Trophoblast cell (in vitro differentiated cells and primary cell): Measurements from ENCODE around the gene KANK4.
A peak's percentile ranks its signal among the peaks of the same experiment; 100 is the strongest.
"Not testable (repeated sequence)": the region's sequence is repeated elsewhere in the genome, so short reads cannot be mapped to it uniquely, and the experiment has no call there.

Experiments used
- DNase-seq, 2 donors: peaks; one replicate each; pipeline ENCODE4 v3.0.0-alpha.2; 2016
- H2AFZ ChIP-seq: 2 replicates; pipeline ENCODE4 v1.6.1; 2013; ENCODE audit warnings: low read length, moderate library complexity, mild to moderate bottlenecking; ENCODE audit not compliant: insufficient read depth, poor library complexity
- H2AK5ac ChIP-seq: 2 replicates; pipeline ENCODE4 v1.6.1; 2013; ENCODE audit warnings: mild to moderate bottlenecking, low read length
- H2BK120ac ChIP-seq: 2 replicates; pipeline ENCODE4 v1.6.1; 2013; ENCODE audit warnings: low read length, mild to moderate bottlenecking, moderate library complexity; ENCODE audit not compliant: insufficient read depth, poor library complexity
- H2BK12ac ChIP-seq: 2 replicates; pipeline ENCODE4 v1.6.1; 2013; ENCODE audit warnings: mild to moderate bottlenecking, low read length, moderate library complexity
- H2BK5ac ChIP-seq: 2 replicates; pipeline ENCODE4 v1.6.1; 2013; ENCODE audit warnings: low read length, low read depth, moderate library complexity, mild to moderate bottlenecking; ENCODE audit not compliant: poor library complexity
- H3K14ac ChIP-seq: 2 replicates; pipeline ENCODE4 v1.6.1; 2013; ENCODE audit warnings: mild to moderate bottlenecking, low read length
- H3K18ac ChIP-seq: 2 replicates; pipeline ENCODE4 v1.6.1; 2013; ENCODE audit warnings: mild to moderate bottlenecking, low read length
- H3K23ac ChIP-seq: 2 replicates; pipeline ENCODE4 v1.6.1; 2013; ENCODE audit warnings: low read length
- H3K27ac ChIP-seq: 2 replicates; pipeline ENCODE4 v1.5.1; 2013; ENCODE audit warnings: low read depth, mild to moderate bottlenecking, inconsistent platforms, low read length, moderate library complexity
- H3K27me3 ChIP-seq: 2 replicates; pipeline ENCODE4 v1.6.1; 2013; ENCODE audit warnings: inconsistent platforms, mild to moderate bottlenecking, low read length, moderate library complexity; ENCODE audit not compliant: insufficient read depth
- H3K36me3 ChIP-seq, 2 experiments: 1 replicate in 1 of 2; 2 replicates in 1 of 2; pipeline ENCODE4 v1.6.1; 2013; ENCODE audit warnings: low read length in 2 of 2, mild to moderate bottlenecking in 2 of 2, moderate library complexity in 1 of 2; ENCODE audit not compliant: insufficient read depth in 2 of 2, control insufficient read depth in 1 of 2
- H3K4ac ChIP-seq: 2 replicates; pipeline ENCODE4 v1.6.1; 2013; ENCODE audit warnings: low read depth, mild to moderate bottlenecking, low read length, moderate library complexity
- H3K4me1 ChIP-seq, 2 experiments: 1 replicate in 1 of 2; 2 replicates in 1 of 2; pipeline ENCODE4 v1.6.1; 2013; ENCODE audit warnings: low read length in 2 of 2, mild to moderate bottlenecking in 2 of 2, moderate library complexity in 1 of 2; ENCODE audit not compliant: insufficient read depth in 2 of 2, control insufficient read depth in 1 of 2
- H3K4me2 ChIP-seq: 2 replicates; pipeline ENCODE4 v1.6.1; 2013; ENCODE audit warnings: inconsistent platforms, mild to moderate bottlenecking, low read length, moderate library complexity
- H3K4me3 ChIP-seq: 2 replicates; pipeline ENCODE4 v1.5.1; 2013; ENCODE audit warnings: mild to moderate bottlenecking, low read depth, low read length, inconsistent platforms
- H3K79me1 ChIP-seq: one replicate; pipeline ENCODE4 v1.6.1; 2013; ENCODE audit warnings: low read length
- H3K79me2 ChIP-seq: 2 replicates; pipeline ENCODE4 v1.6.1; 2013; ENCODE audit warnings: low read length, mild to moderate bottlenecking; ENCODE audit not compliant: control insufficient read depth, insufficient read depth, poor library complexity
- H3K9ac ChIP-seq: 2 replicates; pipeline ENCODE4 v1.6.1; 2013; ENCODE audit warnings: mild to moderate bottlenecking, low read length
- H3K9me3 ChIP-seq: 2 replicates; pipeline ENCODE4 v1.6.1; 2013; ENCODE audit warnings: low read depth, mild to moderate bottlenecking, control low read depth, inconsistent platforms, low read length; ENCODE audit not compliant: insufficient read depth
- H4K12ac ChIP-seq: 2 replicates; pipeline ENCODE4 v1.6.1; 2013; ENCODE audit warnings: low read depth, mild to moderate bottlenecking, low read length, moderate library complexity
- H4K8ac ChIP-seq: 2 replicates; pipeline ENCODE4 v1.6.1; 2013; ENCODE audit warnings: low read depth, mild to moderate bottlenecking, low read length, moderate library complexity
- H4K91ac ChIP-seq: one replicate; pipeline ENCODE4 v1.6.1; 2013; ENCODE audit warnings: low read depth, mild to moderate bottlenecking, low read length, moderate library complexity
- WGBS: extraction: QIAGEN DNeasy Blood & Tissue Kit; methylation state at CpG from one replicate; pipeline ENCODE4 v1.1.7; 2013; ENCODE audit warnings: missing lambda C conversion rate; ENCODE audit not compliant: insufficient read length, insufficient coverage; ENCODE audit errors: extremely low coverage; 5-methylcytosine and 5-hydroxymethylcytosine counted together

The KANK4 gene

GRCh38 chr1:62239652-62240403, 79.4 kb downstream of the KANK4 start:
- H3K14ac ChIP-seq, H4K91ac ChIP-seq, H2AFZ ChIP-seq, H4K12ac ChIP-seq, H2BK120ac ChIP-seq, DNase-seq, H3K27ac ChIP-seq, H3K79me2 ChIP-seq, H3K9me3 ChIP-seq, H3K4me2 ChIP-seq, H3K27me3 ChIP-seq, H3K23ac ChIP-seq, H3K18ac ChIP-seq, H3K4ac ChIP-seq, H4K8ac ChIP-seq, H3K79me1 ChIP-seq, H2BK12ac ChIP-seq, H2AK5ac ChIP-seq, H3K4me3 ChIP-seq, H3K9ac ChIP-seq, H2BK5ac ChIP-seq: not testable (repeated sequence)
- WGBS = no CpG with 5 or more reads among the region's 3 CpGs
- Histone ChIP-seq H3K36me3 (peaks cover 12 to 17% of the 10 kb centered on the region in 2 experiments), H3K4me1 (peaks cover 9 to 11% of the 10 kb centered on the region in 2 experiments)

- no peak overlapping the region for H3K4ac ChIP-seq
- no peak overlapping the region for H3K23ac ChIP-seq
- peak overlapping the region; percentile 24 for H2BK12ac ChIP-seq
- H2BK5ac ChIP-seq = peak overlapping the region; percentile 60
- peak overlapping the region; percentile 48 for H3K27ac ChIP-seq
- no peaks in the 10 kb centered on the region for H3K79me1 ChIP-seq
- WGBS = no CpG with 5 or more reads among the region's 9 CpGs
- H2BK120ac ChIP-seq = no peak overlapping the region
- H2AK5ac ChIP-seq = no peak overlapping the region
- H4K8ac ChIP-seq = no peak overlapping the region
- H2AFZ ChIP-seq = no peak overlapping the region
- no peak overlapping the region for H3K4me3 ChIP-seq
- H3K18ac ChIP-seq = no peak overlapping the region
- no peak overlapping the region for H3K9ac ChIP-seq
- no peaks in the 10 kb centered on the region for H3K9me3 ChIP-seq
- peak overlapping the region; percentile 2 for H3K4me2 ChIP-seq
- no peaks in the 10 kb centered on the region for H3K27me3 ChIP-seq
- H3K14ac ChIP-seq = no peak overlapping the region
- H4K12ac ChIP-seq = no peak overlapping the region
- peak overlapping the region; percentile 34 for H4K91ac ChIP-seq
- DNase-seq = peak; percentile 35 to 56
- peaks cover 7 to 12% of the 10 kb centered on the region in 2 experiments for H3K36me3 ChIP-seq
- H3K4me1 ChIP-seq = peaks cover 12 to 14% of the 10 kb centered on the region in 2 experiments
- H3K79me2 ChIP-seq = no peaks in the 10 kb centered on the region
Observed at GRCh38 chr1:62238507-62238906, 80.7 kb downstream of the KANK4 start.

GRCh38 chr1:62237950-62238374, 81.3 kb downstream of the KANK4 start:
- no CpG with 5 or more reads among the region's 8 CpGs for WGBS
- Histone ChIP-seq H3K4me2 (peak overlapping the region; percentile 2), H2BK12ac (no peak overlapping the region), H3K79me2 (no peaks in the 10 kb centered on the region), H3K27ac (peak overlapping the region; percentile 48), H3K9ac (no peak overlapping the region), H4K91ac (no peak overlapping the region), H3K9me3 (no peaks in the 10 kb centered on the region), H2AFZ (no peak overlapping the region), H3K23ac (no peak overlapping the region), H3K27me3 (no peaks in the 10 kb centered on the region), H3K4me1 (peaks cover 17% of the 10 kb centered on the region in 2 experiments), H2AK5ac (no peak overlapping the region), H3K4me3 (no peak overlapping the region), H4K8ac (no peak overlapping the region), H3K4ac (no peak overlapping the region), H3K79me1 (no peaks in the 10 kb centered on the region), H2BK5ac (no peak overlapping the region), H3K18ac (no peak overlapping the region), H3K36me3 (peaks cover 7 to 11% of the 10 kb centered on the region in 2 experiments), H2BK120ac (no peak overlapping the region), H3K14ac (no peak overlapping the region), H4K12ac (no peak overlapping the region)
- peak; percentile 54 to 81 for DNase-seq

GRCh38 chr1:62237361-62237760, 81.9 kb downstream of the KANK4 start:
- DNase-seq = peak in 1 of 2 donors; percentile 4
- Histone ChIP-seq H2AK5ac (no peak overlapping the region), H3K79me1 (no peaks in the 10 kb centered on the region), H3K9ac (no peak overlapping the region), H3K4ac (no peak overlapping the region), H3K4me2 (no peak overlapping the region), H3K27me3 (no peaks in the 10 kb centered on the region), H3K36me3 (peaks cover 5 to 7% of the 10 kb centered on the region in 2 experiments), H3K4me1 (peaks cover 17 to 18% of the 10 kb centered on the region in 2 experiments), H3K14ac (no peak overlapping the region), H3K4me3 (no peak overlapping the region), H3K18ac (no peak overlapping the region), H2BK120ac (no peak overlapping the region), H3K9me3 (no peaks in the 10 kb centered on the region), H4K8ac (no peak overlapping the region), H4K91ac (no peak overlapping the region), H3K79me2 (no peaks in the 10 kb centered on the region), H3K27ac (peak overlapping the region; percentile 50), H2AFZ (no peak overlapping the region), H2BK12ac (no peak overlapping the region), H4K12ac (no peak overlapping the region), H3K23ac (no peak overlapping the region), H2BK5ac (no peak overlapping the region)
- no CpG with 5 or more reads among the region's 4 CpGs for WGBS
